CD4-positive, alpha-beta T cell (primary cell): ENCODE measurements around the gene CCDC9. TPM values are rescaled to one million over a fixed set of nuclear protein-coding genes. Genes with fewer than 3 reads are reported as not detected.

ENCODE experiments used
- ATAC-seq: fragments of 200-7000 bp; cut with Tn5 transposase; one replicate; pipeline ENCODE4 v1.10.0; 2022; ENCODE audit warnings: mild to moderate bottlenecking; ENCODE audit not compliant: poor library complexity
- CTCF ChIA-PET: fragments of 350-600 bp; sonication (Branson Sonifier 250); formaldehyde crosslinking; loops from one replicate; lab custom pipeline; 2021; ENCODE audit warnings: antibody characterized with exemption, inconsistent platforms; lab: Charles Lee
- POLR2A ChIA-PET: fragments of 350-600 bp; sonication (Branson Sonifier 250); formaldehyde crosslinking; loops from one replicate; lab custom pipeline; 2021; ENCODE audit warnings: antibody characterized with exemption, inconsistent platforms; lab: Charles Lee
- DNase-seq, 14 experiments: peaks; one replicate each; pipeline ENCODE4 v3.0.0-alpha.2; 2013 to 2020; ENCODE audit warnings: mixed read lengths in 2 of 14
- H3K27ac ChIP-seq, 2 donors: one replicate each; pipeline versions ENCODE4 v1.5.1 to v1.7.0; 2013; ENCODE audit warnings: low read length in 2 of 2, low read depth in 1 of 2, mild to moderate bottlenecking in 1 of 2
- H3K27me3 ChIP-seq, 2 experiments: 1 replicate in 1 of 2; 2 replicates in 1 of 2; pipeline versions ENCODE4 v1.6.1 to v1.7.0; 2013; ENCODE audit warnings: low read length in 2 of 2, control low read depth in 1 of 2, mild to moderate bottlenecking in 1 of 2, moderate library complexity in 1 of 2; ENCODE audit not compliant: insufficient read depth in 2 of 2, control insufficient read depth in 1 of 2
- H3K36me3 ChIP-seq: one replicate; pipeline ENCODE4 v1.6.1; 2013; ENCODE audit warnings: low read length, control low read depth; ENCODE audit not compliant: insufficient read depth
- H3K4me1 ChIP-seq: one replicate; pipeline ENCODE4 v1.6.1; 2013; ENCODE audit warnings: low read length, control low read depth; ENCODE audit not compliant: insufficient read depth
- H3K4me3 ChIP-seq: one replicate; pipeline ENCODE4 v1.5.1; 2013; ENCODE audit warnings: mild to moderate bottlenecking, low read length, moderate library complexity
- H3K9me3 ChIP-seq, 2 experiments: 1 replicate in 1 of 2; 2 replicates in 1 of 2; pipeline versions ENCODE4 v1.6.1 to v1.7.0; 2013; ENCODE audit warnings: low read length in 2 of 2, mild to moderate bottlenecking in 2 of 2, control low read depth in 1 of 2, moderate library complexity in 1 of 2; ENCODE audit not compliant: control insufficient read depth in 1 of 2, insufficient read depth in 1 of 2
- H3K27ac Mint-ChIP-seq: one replicate; pipeline ENCODE4 v1.8.0; 2020; ENCODE audit warnings: mixed read lengths
- H3K27me3 Mint-ChIP-seq: one replicate; pipeline ENCODE4 v1.8.0; 2021; ENCODE audit warnings: mixed read lengths
- H3K36me3 Mint-ChIP-seq: one replicate; pipeline ENCODE4 v1.8.0; 2021; ENCODE audit warnings: low read depth, mixed read lengths
- H3K4me1 Mint-ChIP-seq: one replicate; pipeline ENCODE4 v1.8.0; 2021; ENCODE audit warnings: low read depth, mixed read lengths
- H3K4me3 Mint-ChIP-seq: one replicate; pipeline ENCODE4 v1.8.0; 2020; ENCODE audit warnings: mild to moderate bottlenecking, mixed read lengths
- H3K9me3 Mint-ChIP-seq: one replicate; pipeline ENCODE4 v1.8.0; 2020; ENCODE audit warnings: mixed read lengths
- intact Hi-C, 2 experiments: fragments of 100-400 bp; cut with DNase I in 1 of 2; cut with micrococcal nuclease in 1 of 2; formaldehyde crosslinking; loops; one replicate each; pipeline versions ENCODE4 v1.15.1 to v1.9.0; 2023 to 2025; cut with DNase I, micrococcal nuclease
- total RNA-seq, 174 experiments: library from RNA in 2 of 174; stranded (reverse) in 2 of 174; gene quantifications; one replicate each; pipeline ENCODE4 v1.2.3 and lab custom pipeline; 2021 to 2026
- TF ChIP-seq, protein P1 (sequence below): fragments of 200-600 bp; IDR thresholded peaks from one replicate; pipeline ENCODE4 v1.8.0; 2022; ENCODE audit warnings: antibody characterized with exemption, mild to moderate bottlenecking

CCDC9 gene
- total RNA-seq, 2 experiments from 2014 or later: 68.5 to 74.3 TPM

DNA sequence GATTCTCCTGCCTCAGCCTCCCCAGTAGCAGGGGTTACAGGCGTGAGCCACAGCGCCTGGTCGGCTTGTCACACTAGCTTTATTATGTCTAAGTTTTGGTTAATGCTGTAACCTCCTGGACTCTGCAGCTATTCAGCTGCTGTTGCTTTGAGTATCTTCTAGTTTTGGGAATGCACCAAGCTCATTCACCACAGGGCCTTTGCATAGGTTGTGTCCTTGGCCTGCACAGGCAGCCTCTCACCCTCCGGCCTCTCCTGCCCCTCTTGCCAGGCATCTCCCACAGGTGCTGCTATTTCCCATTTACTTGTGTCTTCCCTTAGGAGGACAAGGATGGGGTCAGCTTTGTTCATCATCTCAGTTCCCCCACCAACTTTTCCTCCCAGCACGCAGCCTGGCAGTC, 2.4 kb upstream of the CCDC9 start:
- H3K27me3 Mint-ChIP-seq: no peaks in the 10 kb centered on the region
- H3K4me1 Mint-ChIP-seq: peaks cover 29% of the 10 kb centered on the region
- H3K4me1 ChIP-seq: peaks cover 26% of the 10 kb centered on the region
- H3K9me3 ChIP-seq: peaks cover 0 to 7% of the 10 kb centered on the region in 2 experiments
- ChIA-PET POLR2A (interaction anchor here (1.1 to 1.2 kb wide), 2 partner anchors 10 to 28 kb away, joined by 4 to 5 read pairs; no protein-coding TSS in a partner anchor), CTCF (interaction anchor here (0.9 to 3.3 kb wide), 2 partner anchors 10 to 123 kb away, joined by 3 to 12 read pairs; partner anchors contain the start of gene SAE1)
- intact Hi-C loops: loop anchor here in 1 of 2 experiments (10.0 kb wide), 2 partner anchors 399 to 469 kb away; partner anchors contain the start of genes AP2S1 and SLC1A5
- no peak overlapping the region for H3K4me3 ChIP-seq
- no peaks in the 10 kb centered on the region for H3K9me3 Mint-ChIP-seq
- peak overlapping the region; percentile 75 for H3K4me3 Mint-ChIP-seq
- ATAC-seq (no peak), DNase-seq (peak in 1 of 14 experiments; percentile 51)
- no peaks in the 10 kb centered on the region for H3K27me3 ChIP-seq
- peak overlapping the region; percentile 40 for H3K27ac Mint-ChIP-seq
- peaks cover 10% of the 10 kb centered on the region for H3K36me3 ChIP-seq
- H3K36me3 Mint-ChIP-seq: peaks cover 29% of the 10 kb centered on the region
- TF ChIP-seq, protein P1, sequence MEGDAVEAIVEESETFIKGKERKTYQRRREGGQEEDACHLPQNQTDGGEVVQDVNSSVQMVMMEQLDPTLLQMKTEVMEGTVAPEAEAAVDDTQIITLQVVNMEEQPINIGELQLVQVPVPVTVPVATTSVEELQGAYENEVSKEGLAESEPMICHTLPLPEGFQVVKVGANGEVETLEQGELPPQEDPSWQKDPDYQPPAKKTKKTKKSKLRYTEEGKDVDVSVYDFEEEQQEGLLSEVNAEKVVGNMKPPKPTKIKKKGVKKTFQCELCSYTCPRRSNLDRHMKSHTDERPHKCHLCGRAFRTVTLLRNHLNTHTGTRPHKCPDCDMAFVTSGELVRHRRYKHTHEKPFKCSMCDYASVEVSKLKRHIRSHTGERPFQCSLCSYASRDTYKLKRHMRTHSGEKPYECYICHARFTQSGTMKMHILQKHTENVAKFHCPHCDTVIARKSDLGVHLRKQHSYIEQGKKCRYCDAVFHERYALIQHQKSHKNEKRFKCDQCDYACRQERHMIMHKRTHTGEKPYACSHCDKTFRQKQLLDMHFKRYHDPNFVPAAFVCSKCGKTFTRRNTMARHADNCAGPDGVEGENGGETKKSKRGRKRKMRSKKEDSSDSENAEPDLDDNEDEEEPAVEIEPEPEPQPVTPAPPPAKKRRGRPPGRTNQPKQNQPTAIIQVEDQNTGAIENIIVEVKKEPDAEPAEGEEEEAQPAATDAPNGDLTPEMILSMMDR: no peak
- H3K27ac ChIP-seq: no peak overlapping the region

DNA sequence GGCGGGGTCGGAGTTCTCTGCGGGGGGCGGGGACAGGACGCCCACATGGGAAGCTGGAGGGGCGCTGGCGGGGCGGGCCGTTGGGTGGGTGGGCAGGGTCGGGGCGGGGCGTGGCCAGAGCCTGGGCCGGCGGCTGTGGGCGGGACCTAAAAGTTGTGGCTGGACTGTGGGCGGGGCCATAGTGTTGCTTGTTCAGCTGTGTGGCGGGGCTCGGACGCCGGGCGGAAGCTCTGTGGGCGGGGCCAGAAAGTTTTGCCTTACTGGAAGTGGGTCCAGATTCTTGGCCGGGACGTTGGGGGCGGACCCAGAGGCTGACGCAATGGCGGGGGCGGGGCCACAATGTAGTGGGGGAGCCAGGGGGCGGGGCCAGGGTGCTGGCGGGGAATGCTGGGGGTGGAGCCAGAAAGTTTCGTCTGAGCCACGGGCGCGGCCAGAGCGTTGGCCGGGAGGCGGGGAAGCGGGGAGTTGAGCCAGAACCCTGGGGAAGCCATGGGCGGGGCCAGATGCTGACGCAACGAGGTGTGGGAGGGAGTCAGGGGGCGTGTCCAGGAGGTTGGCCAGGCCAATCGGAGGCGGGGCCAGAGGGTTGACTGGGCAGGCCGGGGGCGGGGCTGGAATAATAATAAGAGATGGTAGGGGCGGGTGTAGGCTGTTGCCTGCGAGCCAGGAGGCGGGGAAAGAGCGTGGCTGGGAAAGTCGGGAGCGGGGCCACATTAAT, 527 bp downstream of the CCDC9 start:
- TF ChIP-seq, protein P1: no peak
- ChIA-PET CTCF (interaction anchor here (1.3 to 2.4 kb wide), 6 partner anchors 13 to 107 kb away, joined by 3 to 17 read pairs (median 6); partner anchors contain the start of genes DHX34 and INAFM1), POLR2A (interaction anchor here (0.6 to 2.7 kb wide), 23 partner anchors 10 to 343 kb away, joined by 3 to 124 read pairs (median 6); partner anchors contain the start of genes INAFM1, MEIS3, SAE1 and ZC3H4)
- peaks cover 0 to 7% of the 10 kb centered on the region in 2 experiments for H3K9me3 ChIP-seq
- ATAC-seq: peak; percentile 77
- H3K4me1 ChIP-seq: peaks cover 30% of the 10 kb centered on the region
- H3K27ac ChIP-seq: peak overlapping the region; percentile 69 to 91
- peaks cover 34% of the 10 kb centered on the region for H3K36me3 ChIP-seq
- peak overlapping the region; percentile 72 for H3K4me3 ChIP-seq
- Mint-ChIP-seq H3K36me3 (peaks cover 52% of the 10 kb centered on the region), H3K4me3 (peak overlapping the region; percentile 84), H3K9me3 (no peaks in the 10 kb centered on the region), H3K4me1 (peaks cover 39% of the 10 kb centered on the region), H3K27me3 (no peaks in the 10 kb centered on the region), H3K27ac (peak overlapping the region; percentile 97)
- intact Hi-C loops: loop anchor here (1.0 to 10.0 kb wide), 6 partner anchors 16 to 472 kb away; partner anchors contain the start of genes AP2S1 (in 1 of the 2), ARHGAP35 (in 1 of the 2), BBC3 (in 1 of the 2) and INAFM1 (in 1 of the 2)
- peak; percentile 96 to 100 (median 98) for DNase-seq
- no peaks in the 10 kb centered on the region for H3K27me3 ChIP-seq

DNA sequence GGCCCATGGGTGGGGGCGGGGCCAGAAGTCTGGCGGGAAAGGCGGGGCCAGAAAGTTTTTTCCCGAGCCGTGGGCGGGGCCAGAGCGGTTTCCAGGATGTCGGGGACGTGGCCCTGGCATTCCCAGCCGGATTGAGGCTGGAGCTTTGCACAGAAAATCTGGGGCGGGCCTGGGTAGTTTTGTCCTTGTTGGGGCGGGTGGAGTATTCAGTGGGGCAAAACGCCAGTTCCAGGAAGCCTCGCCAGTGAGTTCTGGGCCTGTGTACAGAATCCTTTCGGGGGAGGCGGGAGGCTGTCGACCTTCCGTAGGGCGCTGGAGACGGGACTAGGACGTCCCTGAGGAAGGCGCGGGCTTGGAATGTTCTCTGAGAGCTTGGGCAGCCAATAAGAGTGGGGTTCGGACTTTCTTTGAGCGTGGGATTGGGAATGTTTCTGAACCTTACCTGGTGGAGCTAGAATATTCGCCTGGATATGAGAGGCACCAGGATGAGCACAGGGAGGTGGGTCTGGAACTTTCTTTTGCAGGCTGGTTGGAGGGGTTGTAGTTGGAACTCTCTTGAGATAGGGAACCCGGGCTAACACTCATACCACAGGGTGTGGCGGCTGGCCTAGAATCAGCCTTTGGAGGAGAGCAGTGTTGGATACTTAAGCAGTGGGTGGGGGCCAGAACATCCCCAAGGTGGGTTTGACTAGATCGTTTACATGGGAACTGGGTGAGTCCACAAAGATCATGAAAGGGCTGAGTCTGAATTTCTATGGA, 1.3 kb downstream of the CCDC9 start:
- no peak for ATAC-seq
- TF ChIP-seq, protein P1: no peak
- POLR2A ChIA-PET: interaction anchor here (0.8 to 2.7 kb wide), 8 partner anchors 11 to 342 kb away, joined by 3 to 124 read pairs (median 10); partner anchors contain the start of genes INAFM1 and ZC3H4

More for the DNA sequence above, 1.3 kb downstream of the CCDC9 start:
- Mint-ChIP-seq H3K27me3 (no peaks in the 10 kb centered on the region), H3K4me1 (peaks cover 39% of the 10 kb centered on the region), H3K4me3 (peak overlapping the region; percentile 84), H3K36me3 (peaks cover 57% of the 10 kb centered on the region), H3K27ac (peak overlapping the region; percentile 97), H3K9me3 (no peaks in the 10 kb centered on the region)
- H3K9me3 ChIP-seq: peaks cover 0 to 7% of the 10 kb centered on the region in 2 experiments
- peaks cover 30% of the 10 kb centered on the region for H3K4me1 ChIP-seq
- H3K27me3 ChIP-seq: no peaks in the 10 kb centered on the region
- H3K27ac ChIP-seq: peak overlapping the region; percentile 69 to 91
- DNase-seq: no peak
- H3K36me3 ChIP-seq: peaks cover 37% of the 10 kb centered on the region
- intact Hi-C loops: loop anchor here (1.0 to 10.0 kb wide), 5 partner anchors 16 to 473 kb away; partner anchors contain the start of genes AP2S1 (in 1 of the 2), ARHGAP35 (in 1 of the 2), INAFM1 (in 1 of the 2) and SLC1A5 (in 1 of the 2)
- H3K4me3 ChIP-seq: peak overlapping the region; percentile 72
- CTCF ChIA-PET: interaction anchor here (1.3 to 2.4 kb wide), 4 partner anchors 13 to 91 kb away, joined by 3 to 17 read pairs (median 6); partner anchors contain the start of genes DHX34 and INAFM1
